ENCODE data around the gene RASSF4.

The RASSF4 gene

GRCh38 chr10:44968091-44968490 is 8.5 kb downstream of the RASSF4 start:
- Histone ChIP-seq H3K4me3 (ENCODE audit: low read depth in 1 of 2, low read length in 2 of 2) (no peak overlapping the region), H3K4me1 (ENCODE audit: insufficient read depth, low read length) (peaks cover 43% of the 10 kb centered on the region), H3K36me3 (ENCODE audit: insufficient read depth, low read length) (peaks cover 15% of the 10 kb centered on the region), H3K27ac (ENCODE audit: low read depth, low read length) (no peak overlapping the region), H3K9me3 (ENCODE audit: low read length) (no peaks in the 10 kb centered on the region), H3K27me3 (ENCODE audit: control insufficient read depth in 1 of 2, insufficient read depth in 2 of 2, low read length in 2 of 2) (no peaks in the 10 kb centered on the region), H3K9ac (ENCODE audit: low read length) (no peak overlapping the region)

- no peak overlapping the region for H3K4me3 ChIP-seq (ENCODE audit: low read depth in 1 of 2, low read length in 2 of 2)
- peaks cover 15% of the 10 kb centered on the region for H3K36me3 ChIP-seq (ENCODE audit: insufficient read depth, low read length)
- H3K9me3 ChIP-seq (ENCODE audit: low read length) = no peaks in the 10 kb centered on the region
- H3K4me1 ChIP-seq (ENCODE audit: insufficient read depth, low read length) = peaks cover 36% of the 10 kb centered on the region
- no peaks in the 10 kb centered on the region for H3K27me3 ChIP-seq (ENCODE audit: control insufficient read depth in 1 of 2, insufficient read depth in 2 of 2, low read length in 2 of 2)
- no peak overlapping the region for H3K27ac ChIP-seq (ENCODE audit: low read depth, low read length)
- H3K9ac ChIP-seq (ENCODE audit: low read length) = no peak overlapping the region
These were observed 9.1 kb downstream of the RASSF4 start for GRCh38 chr10:44968500-44969400.

GRCh38 chr10:44969854-44970253 is 10.3 kb downstream of the RASSF4 start:
- peaks cover 33% of the 10 kb centered on the region for H3K4me1 ChIP-seq (ENCODE audit: insufficient read depth, low read length)
- no peaks in the 10 kb centered on the region for H3K9me3 ChIP-seq (ENCODE audit: low read length)
- no peak overlapping the region for H3K27ac ChIP-seq (ENCODE audit: low read depth, low read length)
- no peaks in the 10 kb centered on the region for H3K27me3 ChIP-seq (ENCODE audit: control insufficient read depth in 1 of 2, insufficient read depth in 2 of 2, low read length in 2 of 2)
- no peak overlapping the region for H3K9ac ChIP-seq (ENCODE audit: low read length)
- peaks cover 15% of the 10 kb centered on the region for H3K36me3 ChIP-seq (ENCODE audit: insufficient read depth, low read length)
- H3K4me3 ChIP-seq (ENCODE audit: low read depth in 1 of 2, low read length in 2 of 2) = no peak overlapping the region

- Histone ChIP-seq H3K9me3 (ENCODE audit: low read length) (no peaks in the 10 kb centered on the region), H3K27ac (ENCODE audit: low read depth, low read length) (no peak overlapping the region), H3K9ac (ENCODE audit: low read length) (no peak overlapping the region), H3K4me3 (ENCODE audit: low read depth in 1 of 2, low read length in 2 of 2) (no peak overlapping the region), H3K36me3 (ENCODE audit: insufficient read depth, low read length) (peaks cover 15% of the 10 kb centered on the region), H3K27me3 (ENCODE audit: control insufficient read depth in 1 of 2, insufficient read depth in 2 of 2, low read length in 2 of 2) (no peaks in the 10 kb centered on the region), H3K4me1 (ENCODE audit: insufficient read depth, low read length) (peaks cover 36% of the 10 kb centered on the region)
These were observed 11.3 kb downstream of the RASSF4 start for GRCh38 chr10:44970812-44971395.

GRCh38 chr10:44971434-44971833 is 11.8 kb downstream of the RASSF4 start:
- Histone ChIP-seq H3K27me3 (ENCODE audit: control insufficient read depth in 1 of 2, insufficient read depth in 2 of 2, low read length in 2 of 2) (no peaks in the 10 kb centered on the region), H3K9me3 (ENCODE audit: low read length) (no peaks in the 10 kb centered on the region), H3K36me3 (ENCODE audit: insufficient read depth, low read length) (peaks cover 16% of the 10 kb centered on the region), H3K4me1 (ENCODE audit: insufficient read depth, low read length) (peaks cover 37% of the 10 kb centered on the region), H3K9ac (ENCODE audit: low read length) (no peak overlapping the region), H3K4me3 (ENCODE audit: low read depth in 1 of 2, low read length in 2 of 2) (no peak overlapping the region), H3K27ac (ENCODE audit: low read depth, low read length) (no peak overlapping the region)

- no peak overlapping the region for H3K4me3 ChIP-seq (ENCODE audit: low read depth in 1 of 2, low read length in 2 of 2)
- H3K27me3 ChIP-seq (ENCODE audit: control insufficient read depth in 1 of 2, insufficient read depth in 2 of 2, low read length in 2 of 2) = no peaks in the 10 kb centered on the region
- no peaks in the 10 kb centered on the region for H3K9me3 ChIP-seq (ENCODE audit: low read length)
- no peak overlapping the region for H3K9ac ChIP-seq (ENCODE audit: low read length)
- H3K36me3 ChIP-seq (ENCODE audit: insufficient read depth, low read length) = peaks cover 22% of the 10 kb centered on the region
- peaks cover 40% of the 10 kb centered on the region for H3K4me1 ChIP-seq (ENCODE audit: insufficient read depth, low read length)
- no peak overlapping the region for H3K27ac ChIP-seq (ENCODE audit: low read depth, low read length)
These were observed 12.5 kb downstream of the RASSF4 start for GRCh38 chr10:44971935-44972757.

GRCh38 chr10:44972874-44973306 is 13.3 kb downstream of the RASSF4 start:
- Histone ChIP-seq H3K9me3 (ENCODE audit: low read length) (no peaks in the 10 kb centered on the region), H3K36me3 (ENCODE audit: insufficient read depth, low read length) (peaks cover 24% of the 10 kb centered on the region), H3K9ac (ENCODE audit: low read length) (no peak overlapping the region), H3K27me3 (ENCODE audit: control insufficient read depth in 1 of 2, insufficient read depth in 2 of 2, low read length in 2 of 2) (no peaks in the 10 kb centered on the region), H3K4me1 (ENCODE audit: insufficient read depth, low read length) (peaks cover 41% of the 10 kb centered on the region), H3K27ac (ENCODE audit: low read depth, low read length) (no peak overlapping the region), H3K4me3 (ENCODE audit: low read depth in 1 of 2, low read length in 2 of 2) (no peak overlapping the region)

- H3K9me3 ChIP-seq (ENCODE audit: low read length) = no peaks in the 10 kb centered on the region
- H3K4me3 ChIP-seq (ENCODE audit: low read depth in 1 of 2, low read length in 2 of 2) = no peak overlapping the region
- peaks cover 42% of the 10 kb centered on the region for H3K4me1 ChIP-seq (ENCODE audit: insufficient read depth, low read length)
- peaks cover 24% of the 10 kb centered on the region for H3K36me3 ChIP-seq (ENCODE audit: insufficient read depth, low read length)
- H3K27me3 ChIP-seq (ENCODE audit: control insufficient read depth in 1 of 2, insufficient read depth in 2 of 2, low read length in 2 of 2) = no peaks in the 10 kb centered on the region
- peak overlapping the region; percentile 92 for H3K27ac ChIP-seq (ENCODE audit: low read depth, low read length)
- no peak overlapping the region for H3K9ac ChIP-seq (ENCODE audit: low read length)
These were observed 13.9 kb downstream of the RASSF4 start for GRCh38 chr10:44973323-44974081.

GRCh38 chr10:44974082-44974627 is 14.6 kb downstream of the RASSF4 start:
- Histone ChIP-seq H3K36me3 (ENCODE audit: insufficient read depth, low read length) (peaks cover 24% of the 10 kb centered on the region), H3K9ac (ENCODE audit: low read length) (peak overlapping the region; percentile 29), H3K27me3 (ENCODE audit: control insufficient read depth in 1 of 2, insufficient read depth in 2 of 2, low read length in 2 of 2) (no peaks in the 10 kb centered on the region), H3K4me3 (ENCODE audit: low read depth in 1 of 2, low read length in 2 of 2) (peak overlapping the region; percentile 29 to 64), H3K9me3 (ENCODE audit: low read length) (no peaks in the 10 kb centered on the region), H3K27ac (ENCODE audit: low read depth, low read length) (peak overlapping the region; percentile 92), H3K4me1 (ENCODE audit: insufficient read depth, low read length) (peaks cover 45% of the 10 kb centered on the region)

GRCh38 chr10:44974628-44975430 is 15.2 kb downstream of the RASSF4 start:
- H3K4me1 ChIP-seq (ENCODE audit: insufficient read depth, low read length) = peaks cover 52% of the 10 kb centered on the region

More at GRCh38 chr10:44974628-44975430, 15.2 kb downstream of the RASSF4 start:
- H3K9me3 ChIP-seq (ENCODE audit: low read length) = no peaks in the 10 kb centered on the region
- no peaks in the 10 kb centered on the region for H3K27me3 ChIP-seq (ENCODE audit: control insufficient read depth in 1 of 2, insufficient read depth in 2 of 2, low read length in 2 of 2)
- H3K4me3 ChIP-seq (ENCODE audit: low read depth in 1 of 2, low read length in 2 of 2) = peak overlapping the region; percentile 53 to 64
- H3K36me3 ChIP-seq (ENCODE audit: insufficient read depth, low read length) = peaks cover 24% of the 10 kb centered on the region
- peak overlapping the region; percentile 92 for H3K27ac ChIP-seq (ENCODE audit: low read depth, low read length)
- peak overlapping the region; percentile 29 for H3K9ac ChIP-seq (ENCODE audit: low read length)

Data from muscle layer of colon (tissue), 2 donors.